Activated naive CD8-positive, alpha-beta T cell treated with anti-CD3 and anti-CD28 coated beads, Interleukin-2, amount 50 U/mL, for 16 hours (primary cell): ENCODE measurements around the gene MOB3C.

Source experiments
- DNase-seq: peaks from one replicate; pipeline ENCODE4 v3.0.0-alpha.2; 2020; ENCODE audit warnings: low read depth, low spot score

Gene MOB3C

DNA sequence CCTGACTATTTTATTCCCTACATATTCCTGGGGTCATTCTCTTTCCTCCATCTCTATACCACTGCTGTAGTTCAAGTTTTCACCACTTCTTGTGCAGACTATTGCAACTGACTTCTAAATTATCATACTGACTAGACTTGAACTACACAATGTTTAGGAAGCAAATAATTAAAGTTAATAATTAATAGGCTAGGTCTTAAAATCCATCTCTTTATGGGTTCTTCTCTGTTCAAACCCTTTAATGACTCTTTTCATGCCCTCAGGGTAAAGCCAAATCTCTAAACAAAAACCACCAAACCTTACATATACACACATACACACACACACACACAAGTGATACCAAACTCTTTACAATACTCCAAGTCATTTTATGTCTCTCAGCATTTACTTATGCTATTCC, 22.3 kb upstream of the MOB3C start:
- no peak for DNase-seq

DNA sequence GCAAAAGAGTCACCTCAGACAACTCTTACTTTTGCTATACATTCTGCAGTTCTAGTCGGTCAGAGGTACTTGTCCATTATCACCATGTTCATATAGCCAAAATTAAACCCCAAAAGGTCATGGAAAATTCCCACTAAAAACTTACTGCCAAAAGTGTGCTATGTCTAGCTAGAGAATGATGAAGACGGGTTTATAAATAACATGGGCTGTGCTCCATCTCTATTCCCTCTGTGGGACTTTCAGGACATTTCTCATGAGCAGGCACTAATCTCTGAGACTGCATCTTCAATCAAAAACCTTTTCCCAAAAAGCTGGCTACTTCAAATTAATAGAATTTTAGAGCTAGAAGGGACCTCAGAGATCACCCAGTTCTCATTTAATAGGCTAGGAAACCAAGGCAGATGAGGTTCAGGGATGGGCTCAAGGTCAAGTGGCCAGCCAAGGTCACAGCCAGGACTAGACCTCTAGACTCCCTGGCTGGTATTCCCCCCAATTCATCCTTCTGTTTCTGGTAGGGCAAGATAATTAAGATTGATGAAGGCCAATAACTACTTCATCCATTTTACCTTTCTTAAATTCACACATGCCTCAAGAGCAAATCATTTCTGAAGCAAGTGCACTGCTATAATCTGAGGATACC, 21.0 kb upstream of the MOB3C start:
- DNase-seq, result no peak

DNA sequence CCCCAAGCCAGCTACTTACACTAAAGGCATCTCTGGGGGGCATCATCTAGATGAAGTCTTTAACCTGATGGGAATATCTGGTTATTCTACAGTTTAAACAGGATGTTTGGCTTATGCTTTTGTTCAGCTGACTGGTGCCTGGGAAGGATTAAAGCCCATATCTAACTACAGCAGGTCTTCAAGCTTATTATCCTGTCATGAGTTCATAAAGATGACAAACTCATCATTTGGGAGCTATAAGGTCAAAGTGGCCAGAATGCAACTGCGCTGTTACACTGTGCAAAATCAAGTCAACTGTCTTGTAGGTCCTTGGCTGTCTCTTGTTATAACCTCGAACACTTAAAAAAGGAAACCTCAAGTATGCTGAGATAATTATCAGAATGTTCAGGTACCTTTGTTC, 18.6 kb upstream of the MOB3C start:
- no peak for DNase-seq

DNA sequence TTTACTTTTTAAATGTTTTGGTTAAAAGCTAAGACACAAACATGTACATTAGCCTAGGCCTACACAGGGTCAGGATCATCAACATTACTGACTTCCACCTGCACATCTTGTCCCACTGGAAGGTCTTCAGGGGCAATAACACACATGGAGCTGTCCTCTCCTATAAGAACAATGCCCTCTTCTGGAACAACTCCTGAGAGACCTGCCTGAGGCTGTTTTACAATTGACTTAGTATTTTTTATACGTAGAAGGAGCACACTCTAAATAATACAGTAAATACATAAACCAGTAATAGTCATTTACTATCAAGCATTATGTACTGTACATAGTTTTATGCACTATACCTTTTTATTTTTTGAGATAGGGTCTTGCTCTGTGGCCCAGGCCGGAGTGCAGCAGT, 14.1 kb upstream of the MOB3C start:
- no peak for DNase-seq

DNA sequence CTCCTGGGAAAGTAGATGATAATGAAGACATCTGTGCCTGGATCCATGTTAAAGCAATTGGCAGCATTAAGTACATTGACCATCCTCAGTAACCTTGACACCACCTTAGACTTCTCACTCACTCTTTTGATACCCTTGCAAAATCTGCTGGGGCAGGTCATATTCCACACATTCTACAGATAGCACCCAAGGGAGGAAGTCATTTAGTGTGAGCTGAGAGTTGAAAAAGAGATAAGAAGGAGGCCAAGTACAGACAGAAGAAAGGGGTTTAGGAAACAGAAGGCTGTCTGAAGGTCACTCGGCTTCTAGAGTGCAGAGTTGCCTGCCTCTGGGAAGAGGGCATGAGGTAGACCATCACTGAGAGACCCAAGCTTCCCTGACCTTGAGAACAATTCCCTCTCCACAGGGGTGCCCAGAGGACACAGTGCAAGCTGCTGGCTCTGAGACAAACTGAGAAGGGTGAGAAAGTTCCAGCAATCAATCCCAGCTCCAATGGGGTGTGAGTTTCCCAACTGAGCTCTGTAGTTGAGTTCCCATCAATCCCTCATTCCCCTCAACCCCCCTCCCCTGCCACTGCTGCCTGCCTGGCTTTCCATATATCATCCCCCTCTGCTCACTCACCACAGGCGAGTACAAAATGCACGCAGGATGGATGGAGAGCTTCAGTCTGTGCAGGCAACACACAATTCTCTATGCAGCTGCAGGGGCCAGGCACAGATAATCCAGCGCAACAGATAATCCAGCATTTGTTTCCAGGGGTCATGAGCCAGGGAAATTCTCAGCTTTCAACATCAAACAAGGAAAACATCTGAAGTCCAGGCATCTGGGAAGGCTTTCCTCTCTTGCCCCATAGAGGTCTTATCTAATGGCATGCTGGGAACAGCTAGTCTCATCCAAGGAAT, 7.4 kb upstream of the MOB3C start:
- no peak for DNase-seq

DNA sequence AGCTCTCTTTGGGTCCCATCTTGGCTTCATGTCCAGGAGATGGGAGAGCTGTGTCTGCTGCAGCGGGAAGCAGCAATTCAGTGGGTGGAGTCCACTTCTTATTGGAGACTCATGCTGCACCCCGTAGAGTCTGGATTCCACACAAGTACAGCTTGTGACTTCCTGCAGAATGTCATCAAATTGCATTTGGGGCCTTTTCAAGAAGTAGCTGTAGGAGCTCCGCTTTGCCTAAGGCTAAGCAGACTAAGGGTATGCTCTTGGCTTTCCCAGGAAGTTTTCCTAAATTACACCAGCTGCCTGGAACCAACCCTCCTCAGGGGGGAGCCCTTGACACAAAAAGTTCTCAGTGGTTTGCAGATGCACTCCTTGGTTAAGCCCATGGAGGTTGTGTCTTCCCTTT, 5.7 kb upstream of the MOB3C start:
- no peak for DNase-seq

DNA sequence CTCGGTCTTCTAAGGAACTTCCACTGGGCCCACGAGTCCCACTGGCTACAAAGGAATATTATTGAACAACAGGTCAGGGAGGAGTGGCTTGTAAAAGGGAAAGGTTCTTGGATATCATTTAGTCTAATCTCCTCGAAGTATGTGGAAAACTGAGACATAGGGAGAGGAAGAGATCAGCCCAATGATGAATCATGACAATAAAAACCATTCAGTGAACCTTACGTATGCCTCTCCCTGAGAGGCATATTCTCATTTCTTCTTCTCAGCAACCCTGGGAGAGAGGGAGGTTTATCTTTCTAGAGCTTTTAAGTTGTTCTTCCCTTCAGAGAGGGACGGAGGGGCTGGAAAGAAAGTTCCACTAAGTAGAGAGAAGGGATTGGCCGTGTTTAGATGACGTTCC, 5.3 kb upstream of the MOB3C start:
- no peak for DNase-seq

DNA sequence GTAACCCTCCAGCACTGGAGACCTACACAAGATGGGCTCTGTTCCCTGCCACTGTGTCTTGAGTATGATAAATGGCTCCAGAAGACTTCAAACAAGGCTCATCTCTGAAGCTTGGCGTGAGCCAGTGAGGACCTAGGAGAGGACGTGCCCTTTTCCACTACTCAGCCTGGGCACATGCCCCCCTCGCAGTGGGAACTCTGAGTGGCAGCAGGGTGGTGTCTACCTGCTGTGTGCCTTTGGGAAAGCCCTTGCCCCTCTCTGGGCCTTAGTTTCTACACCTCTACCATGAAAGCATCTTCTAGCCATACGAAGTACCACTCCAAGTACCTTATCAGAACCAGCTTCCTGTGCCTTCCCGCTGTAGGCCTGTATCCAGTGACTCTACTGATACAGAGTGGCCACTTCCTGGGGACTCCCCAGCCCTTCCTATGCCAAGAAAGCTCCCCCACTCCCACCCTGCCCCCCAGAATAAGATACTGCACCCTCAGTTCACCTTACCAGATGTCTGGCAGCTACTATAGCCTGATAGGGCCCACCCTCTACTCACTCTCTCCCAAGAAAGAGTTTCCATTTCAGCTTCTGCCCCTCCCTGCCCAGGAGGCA, 3.1 kb upstream of the MOB3C start:
- DNase-seq, result no peak

DNA sequence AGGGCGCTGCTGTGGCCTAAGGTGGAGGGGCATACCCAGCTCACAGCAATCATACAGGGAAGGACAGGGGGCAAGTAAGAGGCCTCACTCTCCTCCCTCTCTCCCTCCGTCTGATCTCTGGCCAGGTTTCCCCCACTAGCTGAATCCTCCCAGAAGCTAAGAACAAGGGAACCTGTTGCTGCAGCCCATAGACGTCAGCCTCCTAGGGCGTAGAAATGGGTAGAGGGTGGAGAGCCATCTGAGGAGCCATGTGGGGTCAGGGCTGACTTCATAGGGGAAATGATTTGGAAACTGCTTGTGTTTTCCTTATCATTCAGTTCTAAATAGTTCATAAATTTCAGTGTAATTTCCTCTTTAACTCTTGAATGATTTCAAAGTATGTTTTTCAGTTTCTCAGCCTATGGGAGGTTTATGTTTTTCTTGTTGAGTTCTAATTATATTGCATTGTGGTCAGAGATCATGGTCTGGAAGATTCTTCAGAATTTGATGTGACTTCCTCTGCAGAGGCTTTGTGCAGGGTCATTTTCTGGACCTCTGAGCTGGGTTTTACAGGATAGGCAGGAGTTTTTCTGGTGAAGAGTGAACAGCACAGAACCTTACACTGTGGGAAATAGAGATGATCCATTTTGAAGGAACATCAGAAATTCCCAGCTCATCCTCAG, 2.3 kb upstream of the MOB3C start:
- DNase-seq, result no peak

DNA sequence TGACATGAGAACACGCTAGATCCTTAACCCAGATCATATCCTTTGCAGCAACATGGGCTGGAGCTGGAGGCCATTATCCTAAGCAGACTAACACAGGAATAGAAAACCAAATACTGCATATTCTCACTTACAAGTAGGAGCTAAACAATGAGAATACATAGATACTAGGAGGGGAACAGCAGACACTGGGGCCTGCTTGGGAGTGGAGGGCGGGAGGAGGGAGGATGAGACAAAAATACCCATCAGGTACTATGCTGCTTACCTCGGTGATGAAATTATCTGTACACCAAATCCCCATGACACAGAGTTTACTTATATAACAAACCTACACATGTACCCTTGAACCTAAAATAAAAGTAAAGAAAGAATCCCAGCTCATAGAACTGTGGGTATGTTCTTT, 1.2 kb upstream of the MOB3C start:
- DNase-seq, result no peak

DNA sequence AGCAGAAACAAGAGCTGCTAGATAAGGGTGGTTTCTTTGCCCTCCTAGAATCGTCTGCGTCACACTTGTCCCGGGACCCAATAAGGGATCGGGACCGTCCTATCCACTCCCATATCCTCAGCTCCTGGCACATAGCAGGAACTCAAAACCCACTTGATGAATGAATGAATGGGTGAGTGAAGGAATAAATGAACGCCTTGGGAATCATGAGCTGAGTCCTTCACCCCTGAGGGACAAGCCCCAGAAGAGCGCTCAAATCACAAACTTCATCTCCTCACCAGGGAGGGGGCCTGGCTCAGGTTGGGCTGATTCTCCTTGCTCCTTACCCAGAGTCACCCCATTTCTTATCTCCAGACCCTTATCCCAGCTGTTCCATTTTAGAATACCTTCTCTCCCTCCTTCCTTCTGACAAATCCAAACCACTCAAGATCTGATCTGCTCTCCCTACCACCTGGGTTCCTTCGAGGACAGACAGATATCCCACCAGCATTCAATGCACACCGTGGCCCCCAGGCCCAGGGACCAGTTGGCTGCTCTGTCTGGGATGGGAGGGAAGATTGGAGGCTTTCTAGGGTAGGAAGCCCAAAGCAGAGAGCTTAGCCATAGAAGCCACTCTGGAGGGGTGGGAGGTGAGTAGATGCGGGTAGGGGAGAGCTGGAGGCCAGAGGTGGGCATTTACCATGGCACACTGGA, 643 bp upstream of the MOB3C start:
- DNase-seq, result no peak

DNA sequence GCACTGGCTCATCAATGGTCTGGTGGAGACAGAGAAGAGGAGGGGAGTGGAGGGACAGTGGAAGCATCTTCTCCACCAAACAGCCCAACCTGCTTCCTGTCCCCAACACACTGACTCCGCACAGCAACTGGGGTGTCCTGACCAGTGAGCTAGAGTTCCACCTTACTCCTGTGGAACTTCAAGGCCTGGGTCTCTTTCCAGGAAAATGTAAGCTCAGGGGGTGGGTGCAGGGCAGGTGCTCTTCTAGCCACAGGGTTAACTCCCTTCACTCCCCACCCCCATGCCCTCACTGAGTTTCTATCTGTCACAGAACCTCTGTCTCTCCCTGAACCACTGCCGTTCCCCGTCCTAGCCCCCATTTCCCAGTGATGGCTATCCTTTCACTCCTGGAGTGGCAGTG, 876 bp downstream of the MOB3C start:
- DNase-seq, result no peak

DNA sequence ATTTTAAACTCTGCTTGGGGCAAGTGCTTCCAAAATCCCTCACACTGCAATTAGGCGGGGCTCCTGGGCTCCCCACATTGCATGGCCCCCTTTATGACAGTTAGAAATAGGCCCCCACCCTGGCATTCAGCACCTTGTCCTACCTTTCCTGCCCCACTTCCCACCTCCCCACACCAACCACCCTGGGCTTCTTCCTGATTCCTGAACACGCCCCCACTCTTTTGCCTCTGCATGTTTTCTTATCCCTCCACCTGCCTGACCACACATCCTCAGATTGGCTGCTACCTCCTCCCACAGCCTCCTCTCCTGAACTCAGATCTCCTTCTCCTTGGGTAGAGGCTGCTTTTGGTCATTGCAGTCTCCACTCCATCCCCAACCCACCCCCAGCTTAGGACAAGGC, 1.5 kb downstream of the MOB3C start:
- no peak for DNase-seq

DNA sequence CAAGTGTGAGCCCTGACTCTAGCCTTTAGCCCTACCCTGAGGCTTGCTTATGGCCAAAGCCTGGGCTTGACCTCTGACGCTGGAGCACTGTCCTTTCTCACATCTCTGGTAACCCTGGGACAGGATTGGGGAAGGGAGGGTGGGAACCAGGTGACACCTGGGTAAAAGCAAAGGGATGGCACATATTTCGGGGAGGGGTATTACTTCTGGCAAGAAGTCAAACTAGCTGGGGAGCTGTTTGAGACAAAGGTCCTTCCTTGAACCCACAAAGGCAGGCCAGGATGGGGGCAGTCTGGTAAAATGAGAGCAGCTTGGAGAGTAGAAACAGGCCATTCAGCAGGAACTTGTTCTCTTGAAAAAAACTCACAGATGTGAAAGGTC, 2.0 kb downstream of the MOB3C start:
- no peak for DNase-seq

DNA sequence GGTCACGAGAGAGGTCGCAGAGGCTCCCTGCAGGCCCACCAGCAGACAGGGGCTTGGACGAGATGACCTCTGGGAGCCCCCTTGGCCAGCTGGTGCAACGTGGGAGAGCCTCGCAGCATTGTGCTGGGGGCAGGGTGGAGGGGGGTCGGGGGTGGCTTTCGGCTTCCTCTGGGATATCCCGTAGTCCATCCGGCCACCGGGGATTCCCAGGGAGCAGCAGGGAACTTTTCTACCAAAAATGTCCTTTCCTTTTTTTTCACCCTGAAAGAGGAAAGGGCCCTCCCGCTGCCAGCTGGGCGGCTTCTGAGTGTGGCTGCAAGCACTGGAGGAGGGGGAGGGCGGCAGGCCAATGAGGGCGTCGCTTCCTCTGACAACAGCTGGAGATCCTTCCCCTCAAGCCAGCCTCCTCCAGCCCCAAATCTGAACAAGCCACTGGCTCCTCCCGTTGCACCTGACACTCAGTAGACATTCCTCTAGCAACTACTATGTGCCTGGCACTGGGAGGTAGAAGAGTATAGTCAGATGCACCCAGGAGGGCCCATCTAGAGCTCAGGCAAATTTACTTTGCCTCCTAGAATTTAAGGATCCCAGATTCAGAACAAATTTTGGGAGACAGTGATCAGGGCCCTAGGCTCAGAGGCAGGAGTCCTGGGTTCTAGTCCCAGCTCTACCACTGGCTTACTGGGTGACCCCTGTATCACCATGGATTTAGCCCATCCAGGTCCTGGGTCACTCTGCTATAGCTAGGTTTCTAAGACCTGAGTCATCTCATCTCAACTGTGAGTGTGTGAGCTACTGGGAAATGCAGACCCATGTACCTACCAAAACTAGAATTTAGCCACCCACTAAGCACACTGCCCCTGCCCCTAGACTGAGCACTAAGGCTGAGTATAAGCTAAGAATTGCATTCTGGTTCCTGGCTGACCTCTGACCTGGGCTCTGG, 2.7 kb downstream of the MOB3C start:
- no peak for DNase-seq

DNA sequence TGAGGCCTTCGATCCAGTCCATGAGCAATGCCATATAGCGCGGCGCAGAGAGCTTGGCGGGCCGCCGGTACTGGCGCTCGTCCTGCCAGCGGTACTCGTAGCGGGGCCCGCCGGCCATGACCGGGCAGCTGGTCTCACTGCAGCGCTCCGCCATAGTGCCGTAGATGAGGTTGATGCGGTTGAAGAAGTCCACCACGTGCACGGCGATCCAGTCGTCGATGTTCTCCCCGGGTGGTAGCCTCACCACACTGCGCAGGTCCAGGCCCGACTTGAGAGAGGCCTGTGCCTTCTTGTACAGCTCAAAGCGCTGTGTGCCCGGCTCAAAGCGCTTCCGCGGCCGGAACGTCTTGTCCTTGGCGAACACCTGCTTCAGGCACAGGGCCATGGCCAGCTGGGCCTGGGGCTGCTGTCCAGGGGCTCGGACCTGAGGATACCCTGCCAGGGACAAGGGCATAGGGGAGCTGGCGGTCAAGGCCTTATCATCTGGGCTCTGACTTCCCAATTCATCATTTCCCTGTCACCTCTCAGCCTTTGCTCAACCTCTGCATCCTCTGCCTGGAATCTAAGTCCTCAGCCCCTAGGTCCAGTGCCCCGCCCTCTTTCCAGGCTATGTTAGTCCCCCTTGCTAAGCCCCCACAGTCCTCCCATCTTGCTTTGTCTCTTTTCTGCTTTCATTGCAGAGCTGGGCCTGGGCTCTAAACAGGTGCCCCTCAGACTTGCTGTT, 3.5 kb downstream of the MOB3C start:
- no peak for DNase-seq

DNA sequence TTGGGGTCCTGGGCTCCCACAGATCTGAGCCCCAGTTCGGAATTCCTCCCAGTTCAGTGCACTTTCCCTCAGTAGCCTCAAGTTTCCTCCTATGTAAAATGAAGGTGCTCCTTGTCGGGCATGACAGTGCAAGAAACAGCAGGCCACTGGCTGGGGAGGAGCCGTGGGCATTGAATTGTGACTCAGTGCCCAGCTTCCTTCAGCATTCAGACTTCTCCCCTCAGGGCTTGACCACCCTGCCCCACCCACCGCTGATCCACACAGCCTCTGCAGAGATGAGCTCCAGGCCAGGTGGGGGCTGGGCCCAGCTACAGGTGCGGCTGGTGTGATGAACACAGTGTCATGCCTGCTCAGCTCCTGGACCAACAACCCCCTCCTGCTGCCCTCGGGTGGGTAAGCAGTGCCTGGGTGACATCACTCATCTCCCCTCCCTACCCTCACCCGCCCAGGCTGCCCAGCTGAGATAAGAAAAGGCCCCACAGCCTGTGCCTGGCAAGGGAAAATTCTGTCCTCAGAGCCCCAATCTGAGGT, 4.9 kb downstream of the MOB3C start:
- DNase-seq, result no peak

DNA sequence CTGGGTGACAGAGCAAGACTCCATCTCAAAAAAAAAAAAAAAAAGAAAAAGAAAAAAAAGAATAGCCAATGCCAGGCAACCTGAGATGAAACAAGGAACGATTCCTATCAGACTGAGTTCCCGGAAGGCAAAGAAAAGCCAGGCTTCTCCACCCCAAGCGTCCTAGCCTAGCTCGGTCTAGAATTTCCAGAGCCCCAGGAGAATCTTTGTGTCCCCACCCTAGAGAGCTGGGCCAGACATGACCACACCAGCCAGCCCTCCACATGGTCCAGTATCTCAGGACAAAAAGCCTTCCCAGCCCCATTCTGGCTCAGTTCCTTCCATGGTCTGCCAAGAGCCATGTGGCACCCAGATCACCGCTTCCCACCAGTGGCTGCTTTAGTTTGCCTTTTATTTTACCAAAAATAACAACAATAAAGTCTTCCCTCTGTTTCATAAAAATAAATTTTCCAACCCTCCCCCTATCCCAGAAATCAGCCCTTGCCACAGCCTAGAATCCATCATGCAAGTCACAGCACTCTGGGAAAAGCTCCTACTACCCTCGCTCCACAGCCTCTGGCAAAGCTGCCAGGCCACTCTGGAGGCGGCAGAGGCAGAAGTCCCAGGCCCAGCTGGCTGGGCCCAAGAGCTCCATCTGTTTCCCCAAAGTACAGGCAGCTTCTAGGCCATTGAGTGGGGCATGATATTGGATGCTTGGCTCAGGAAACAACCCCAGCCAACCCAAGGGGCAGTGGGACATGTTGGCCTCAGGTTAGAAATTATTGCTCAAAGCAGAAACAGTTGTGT, 9.1 kb downstream of the MOB3C start:
- no peak for DNase-seq
